ENCODE data around the gene CIAO2A.

CIAO2A gene

GRCh38 chr15:64096668-64097384 lies 3.2 kb upstream of the CIAO2A start:
- ChIA-PET POLR2A (interaction anchor here (1.1 to 1.3 kb wide), 2 partner anchors 15 to 67 kb away, joined by 3 read pairs; partner anchors contain the start of gene PPIB), CTCF (no interaction called here)
- no peak for TF ChIP-seq ZNF384 (IDR thresholded peaks at IDR 0.05)
- no peak for TF ChIP-seq TARDBP (IDR thresholded peaks at IDR 0.05)
- no peak for TF ChIP-seq FOXM1 (IDR thresholded peaks at IDR 0.05; ENCODE audit: borderline replicate concordance)
- no peak for TF ChIP-seq NFRKB (IDR thresholded peaks at IDR 0.05)
- no peak for DNase-seq (ENCODE audit: extremely low spot score)

- ChIA-PET POLR2A (interaction anchor here (0.8 to 1.3 kb wide), 2 partner anchors 16 to 58 kb away, joined by 3 read pairs; no protein-coding TSS in a partner anchor), CTCF (no interaction called here)
- DNase-seq (ENCODE audit: extremely low spot score) = peak; percentile 82
- no peak for TF ChIP-seq CTBP1 (IDR thresholded peaks at IDR 0.05; ENCODE audit: borderline replicate concordance)
- TF ChIP-seq NFRKB (IDR thresholded peaks at IDR 0.05) = peak; percentile 59; the same call in 1 of the 2 replicates
Observed at GRCh38 chr15:64095795-64096667, 2.4 kb upstream of the CIAO2A start, which contains the start of gene SNX1. Gene SNX1, plus strand, starts transcription at chr15:64095982. Its CDS starts 32 bp downstream, at chr15:64096014.

DNA sequence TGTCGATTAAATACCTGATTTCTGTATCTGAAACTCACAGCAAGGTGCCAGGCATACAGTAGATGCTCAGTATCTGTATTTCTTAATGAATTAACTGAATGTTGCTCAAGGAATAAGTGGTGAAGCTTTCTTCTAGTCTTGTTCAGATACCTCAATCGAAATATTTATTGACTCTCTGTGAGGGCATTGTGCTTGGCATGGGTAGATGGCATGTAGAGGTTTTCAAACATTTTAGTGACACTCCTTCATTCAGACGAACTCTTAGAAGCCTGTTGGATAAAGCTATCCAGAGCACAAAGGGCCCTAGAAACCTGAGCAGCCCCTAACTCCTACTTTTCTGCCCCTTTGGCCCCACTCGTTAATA lies 1.8 kb upstream of the CIAO2A start:
- TF ChIP-seq ELF4 (IDR thresholded peaks at IDR 0.05) (no peak), NFRKB (IDR thresholded peaks at IDR 0.05) (no peak), PKNOX1 (IDR thresholded peaks at IDR 0.05) (no peak), FOXK2 (IDR thresholded peaks at IDR 0.05) (no peak), HDGF (IDR thresholded peaks at IDR 0.05; ENCODE audit: borderline replicate concordance) (no peak), TARDBP (IDR thresholded peaks at IDR 0.05) (no peak), BHLHE40 (IDR thresholded peaks at IDR 0.05; ENCODE audit: borderline replicate concordance) (no peak), FOXM1 (IDR thresholded peaks at IDR 0.05; ENCODE audit: borderline replicate concordance) (no peak), FOXA1 (IDR thresholded peaks at IDR 0.05) (no peak), CTBP1 (IDR thresholded peaks at IDR 0.05; ENCODE audit: borderline replicate concordance) (no peak), SP1 (IDR thresholded peaks at IDR 0.05) (no peak), ARNT (IDR thresholded peaks at IDR 0.05) (no peak), ZNF384 (IDR thresholded peaks at IDR 0.05) (no peak), SUZ12 (IDR thresholded peaks at IDR 0.05) (no peak), L3MBTL2 (conservative IDR thresholded peaks at IDR 0.05) (no peak), LEF1 (IDR thresholded peaks at IDR 0.05; ENCODE audit: borderline replicate concordance) (no peak)
- CTCF ChIA-PET = no interaction called here
- DNase-seq (ENCODE audit: extremely low spot score) = no peak
- POLR2A ChIA-PET = interaction anchor here (0.8 kb wide), 1 partner anchor 59 kb away, joined by 3 read pairs; no protein-coding TSS in a partner anchor

- TF ChIP-seq CTBP1 (IDR thresholded peaks at IDR 0.05; ENCODE audit: borderline replicate concordance) = no peak
- no peak for TF ChIP-seq ZNF384 (IDR thresholded peaks at IDR 0.05)
- no peak for TF ChIP-seq SP1 (IDR thresholded peaks at IDR 0.05)
- TF ChIP-seq FOXM1 (IDR thresholded peaks at IDR 0.05; ENCODE audit: borderline replicate concordance) = no peak
- no peak for TF ChIP-seq HDGF (IDR thresholded peaks at IDR 0.05; ENCODE audit: borderline replicate concordance)
- no peak for TF ChIP-seq PKNOX1 (IDR thresholded peaks at IDR 0.05)
- TF ChIP-seq L3MBTL2 (conservative IDR thresholded peaks at IDR 0.05) = no peak
- no peak for TF ChIP-seq SUZ12 (IDR thresholded peaks at IDR 0.05)
- TF ChIP-seq BHLHE40 (IDR thresholded peaks at IDR 0.05; ENCODE audit: borderline replicate concordance) = no peak
- ChIA-PET POLR2A (interaction anchor here (0.8 to 2.2 kb wide), 13 partner anchors 10 to 904 kb away, joined by 3 to 8 read pairs (median 5); partner anchors contain the start of gene PPIB), CTCF (interaction anchor here (0.7 to 1.0 kb wide), 2 partner anchors 24 to 60 kb away, joined by 3 to 4 read pairs; no protein-coding TSS in a partner anchor)
- DNase-seq (ENCODE audit: extremely low spot score) = peak; percentile 17
Observed at GRCh38 chr15:64092864-64093626, 593 bp downstream of the CIAO2A start.

GRCh38 chr15:64092075-64092820 lies 1.4 kb downstream of the CIAO2A start:
- DNase-seq (ENCODE audit: extremely low spot score) = no peak
- CTCF ChIA-PET = no interaction called here
- TF ChIP-seq HDGF (IDR thresholded peaks at IDR 0.05; ENCODE audit: borderline replicate concordance) (no peak), FOXM1 (IDR thresholded peaks at IDR 0.05; ENCODE audit: borderline replicate concordance) (no peak), SUZ12 (IDR thresholded peaks at IDR 0.05) (no peak), TARDBP (IDR thresholded peaks at IDR 0.05) (no peak), ARNT (IDR thresholded peaks at IDR 0.05) (no peak), PKNOX1 (IDR thresholded peaks at IDR 0.05) (no peak), NFRKB (IDR thresholded peaks at IDR 0.05) (no peak), FOXA1 (IDR thresholded peaks at IDR 0.05) (no peak), CTBP1 (IDR thresholded peaks at IDR 0.05; ENCODE audit: borderline replicate concordance) (no peak), L3MBTL2 (conservative IDR thresholded peaks at IDR 0.05) (no peak)
- POLR2A ChIA-PET = interaction anchor here (1.2 to 2.2 kb wide), 4 partner anchors 9 to 71 kb away, joined by 3 to 8 read pairs (median 8); partner anchors contain the start of gene PPIB
